Measurements from ENCODE around the gene PLEKHN1. TPM values are rescaled to one million over a fixed set of nuclear protein-coding genes. Genes with fewer than 3 reads are reported as not detected.

PLEKHN1 gene
- polyA plus RNA-seq, 1 of the 3 experiments (the other 2 are of a cell fraction) = not detected

DNA sequence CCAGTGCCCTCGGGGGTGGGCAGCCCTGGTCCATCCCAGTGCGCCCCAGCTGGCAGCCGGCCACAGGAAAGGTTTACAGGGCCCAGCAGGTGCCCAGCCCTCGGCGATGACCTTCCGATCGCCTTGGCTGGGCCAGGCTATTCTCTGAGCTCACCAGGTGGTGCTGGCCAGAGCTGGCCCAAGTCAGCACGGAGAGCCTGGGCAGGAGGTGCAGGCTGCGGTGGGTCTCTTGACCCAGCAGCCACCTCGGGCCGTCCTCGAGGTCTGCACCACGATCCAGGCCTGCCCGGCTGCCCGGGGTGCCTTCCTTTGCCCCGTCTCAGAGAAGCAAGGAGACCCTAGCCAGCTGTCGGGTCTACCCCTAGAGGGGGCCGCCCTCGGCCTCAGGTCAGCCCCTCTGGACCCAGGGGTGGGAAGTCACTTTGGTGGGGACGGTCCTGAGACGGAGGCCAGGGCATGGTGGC lies 15.2 kb downstream of the PLEKHN1 start:
- no peak for DNase-seq
- Histone ChIP-seq H4K20me1 (ENCODE audit: insufficient read depth) (no peaks in the 10 kb centered on the region), H3K9me3 (no peaks in the 10 kb centered on the region), H3K36me3 (replicated peaks in 1 of 2; ENCODE audit: control insufficient read depth in 1 of 2, insufficient read depth in 2 of 2, low read length in 1 of 2) (no peaks in the 10 kb centered on the region), H3F3A (replicated peaks; ENCODE audit: insufficient read depth) (no peaks in the 10 kb centered on the region), H3K27ac (ENCODE audit: low read depth in 2 of 2, low read length in 1 of 2) (no peak overlapping the region), H3K4me1 (ENCODE audit: control insufficient read depth in 1 of 2, insufficient read depth in 2 of 2, low read depth in 1 of 2, low read length in 1 of 2) (peaks cover 0 to 12% of the 10 kb centered on the region in 2 experiments; a peak in 1 of 4 replicates), H3K9me2 (no peaks in the 10 kb centered on the region), H3K4me3 (ENCODE audit: low read depth in 2 of 2, low read length in 1 of 2) (no peak overlapping the region), H3K79me2 (ENCODE audit: insufficient read depth) (no peaks in the 10 kb centered on the region), H3K9ac (no peak overlapping the region), H3K27me3 (ENCODE audit: insufficient read depth) (peaks cover 13% of the 10 kb centered on the region; the same call in 1 of the 2 replicates), H3K4me2 (no peak overlapping the region), H2AFZ (ENCODE audit: low read depth) (no peak overlapping the region)
- ChIA-PET CTCF (interaction anchor here (0.5 to 9.1 kb wide), 16 partner anchors 8 to 311 kb away, joined by 3 to 246 read pairs (median 4); partner anchors contain the start of gene HES4), POLR2A (no interaction called here)
- TF ChIP-seq, protein P1, sequence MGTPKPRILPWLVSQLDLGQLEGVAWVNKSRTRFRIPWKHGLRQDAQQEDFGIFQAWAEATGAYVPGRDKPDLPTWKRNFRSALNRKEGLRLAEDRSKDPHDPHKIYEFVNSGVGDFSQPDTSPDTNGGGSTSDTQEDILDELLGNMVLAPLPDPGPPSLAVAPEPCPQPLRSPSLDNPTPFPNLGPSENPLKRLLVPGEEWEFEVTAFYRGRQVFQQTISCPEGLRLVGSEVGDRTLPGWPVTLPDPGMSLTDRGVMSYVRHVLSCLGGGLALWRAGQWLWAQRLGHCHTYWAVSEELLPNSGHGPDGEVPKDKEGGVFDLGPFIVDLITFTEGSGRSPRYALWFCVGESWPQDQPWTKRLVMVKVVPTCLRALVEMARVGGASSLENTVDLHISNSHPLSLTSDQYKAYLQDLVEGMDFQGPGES (IDR thresholded peaks at IDR 0.05; ENCODE audit: low read depth, low read length) = no peak
- TF ChIP-seq POLR2AphosphoS5 (IDR thresholded peaks at IDR 0.05; ENCODE audit: low read depth, low read length) (no peak), GATA2 (CRISPR knock-in tag; IDR thresholded peaks at IDR 0.05) (no peak), SIN3A (IDR thresholded peaks at IDR 0.05; ENCODE audit: borderline replicate concordance, low read depth, low read length) (no peak), TEAD4 (IDR thresholded peaks at IDR 0.05; ENCODE audit: borderline replicate concordance, insufficient read depth) (no peak), EP300 (IDR thresholded peaks at IDR 0.05; ENCODE audit: borderline replicate concordance in 1 of 2, low read depth in 1 of 2, low read length in 1 of 2) (no peak), MEF2A (IDR thresholded peaks at IDR 0.05; ENCODE audit: borderline replicate concordance, low read depth) (no peak), RCOR1 (IDR thresholded peaks at IDR 0.05; ENCODE audit: low read length) (no peak), RXRA (IDR thresholded peaks at IDR 0.05; ENCODE audit: borderline replicate concordance, low read depth) (no peak)
- TF ChIP-seq, protein P2, sequence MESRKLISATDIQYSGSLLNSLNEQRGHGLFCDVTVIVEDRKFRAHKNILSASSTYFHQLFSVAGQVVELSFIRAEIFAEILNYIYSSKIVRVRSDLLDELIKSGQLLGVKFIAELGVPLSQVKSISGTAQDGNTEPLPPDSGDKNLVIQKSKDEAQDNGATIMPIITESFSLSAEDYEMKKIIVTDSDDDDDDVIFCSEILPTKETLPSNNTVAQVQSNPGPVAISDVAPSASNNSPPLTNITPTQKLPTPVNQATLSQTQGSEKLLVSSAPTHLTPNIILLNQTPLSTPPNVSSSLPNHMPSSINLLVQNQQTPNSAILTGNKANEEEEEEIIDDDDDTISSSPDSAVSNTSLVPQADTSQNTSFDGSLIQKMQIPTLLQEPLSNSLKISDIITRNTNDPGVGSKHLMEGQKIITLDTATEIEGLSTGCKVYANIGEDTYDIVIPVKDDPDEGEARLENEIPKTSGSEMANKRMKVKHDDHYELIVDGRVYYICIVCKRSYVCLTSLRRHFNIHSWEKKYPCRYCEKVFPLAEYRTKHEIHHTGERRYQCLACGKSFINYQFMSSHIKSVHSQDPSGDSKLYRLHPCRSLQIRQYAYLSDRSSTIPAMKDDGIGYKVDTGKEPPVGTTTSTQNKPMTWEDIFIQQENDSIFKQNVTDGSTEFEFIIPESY (IDR thresholded peaks at IDR 0.05; ENCODE audit: borderline replicate concordance, low read depth) = no peak
- TF ChIP-seq, protein P3, sequence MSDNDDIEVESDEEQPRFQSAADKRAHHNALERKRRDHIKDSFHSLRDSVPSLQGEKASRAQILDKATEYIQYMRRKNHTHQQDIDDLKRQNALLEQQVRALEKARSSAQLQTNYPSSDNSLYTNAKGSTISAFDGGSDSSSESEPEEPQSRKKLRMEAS (IDR thresholded peaks at IDR 0.05; ENCODE audit: low read depth) = no peak
- TF ChIP-seq, protein P4, sequence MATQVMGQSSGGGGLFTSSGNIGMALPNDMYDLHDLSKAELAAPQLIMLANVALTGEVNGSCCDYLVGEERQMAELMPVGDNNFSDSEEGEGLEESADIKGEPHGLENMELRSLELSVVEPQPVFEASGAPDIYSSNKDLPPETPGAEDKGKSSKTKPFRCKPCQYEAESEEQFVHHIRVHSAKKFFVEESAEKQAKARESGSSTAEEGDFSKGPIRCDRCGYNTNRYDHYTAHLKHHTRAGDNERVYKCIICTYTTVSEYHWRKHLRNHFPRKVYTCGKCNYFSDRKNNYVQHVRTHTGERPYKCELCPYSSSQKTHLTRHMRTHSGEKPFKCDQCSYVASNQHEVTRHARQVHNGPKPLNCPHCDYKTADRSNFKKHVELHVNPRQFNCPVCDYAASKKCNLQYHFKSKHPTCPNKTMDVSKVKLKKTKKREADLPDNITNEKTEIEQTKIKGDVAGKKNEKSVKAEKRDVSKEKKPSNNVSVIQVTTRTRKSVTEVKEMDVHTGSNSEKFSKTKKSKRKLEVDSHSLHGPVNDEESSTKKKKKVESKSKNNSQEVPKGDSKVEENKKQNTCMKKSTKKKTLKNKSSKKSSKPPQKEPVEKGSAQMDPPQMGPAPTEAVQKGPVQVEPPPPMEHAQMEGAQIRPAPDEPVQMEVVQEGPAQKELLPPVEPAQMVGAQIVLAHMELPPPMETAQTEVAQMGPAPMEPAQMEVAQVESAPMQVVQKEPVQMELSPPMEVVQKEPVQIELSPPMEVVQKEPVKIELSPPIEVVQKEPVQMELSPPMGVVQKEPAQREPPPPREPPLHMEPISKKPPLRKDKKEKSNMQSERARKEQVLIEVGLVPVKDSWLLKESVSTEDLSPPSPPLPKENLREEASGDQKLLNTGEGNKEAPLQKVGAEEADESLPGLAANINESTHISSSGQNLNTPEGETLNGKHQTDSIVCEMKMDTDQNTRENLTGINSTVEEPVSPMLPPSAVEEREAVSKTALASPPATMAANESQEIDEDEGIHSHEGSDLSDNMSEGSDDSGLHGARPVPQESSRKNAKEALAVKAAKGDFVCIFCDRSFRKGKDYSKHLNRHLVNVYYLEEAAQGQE (IDR thresholded peaks at IDR 0.05; ENCODE audit: low read depth, low read length) = no peak
- 47% methylated on average over 6 of the region's 21 CpGs for WGBS (ENCODE audit: low lambda C conversion rate)

All from SK-N-SH (cell line).